ENCODE results near the gene BRMS1L. TPM values are rescaled to one million over a fixed set of nuclear protein-coding genes. Genes with fewer than 3 reads are reported as not detected.
A peak's percentile ranks its signal among the peaks of the same experiment; 100 is the strongest.
"Not testable (repeated sequence)": the region's sequence is repeated elsewhere in the genome, so short reads cannot be mapped to it uniquely, and the experiment has no call there.

BRMS1L gene, protein sequence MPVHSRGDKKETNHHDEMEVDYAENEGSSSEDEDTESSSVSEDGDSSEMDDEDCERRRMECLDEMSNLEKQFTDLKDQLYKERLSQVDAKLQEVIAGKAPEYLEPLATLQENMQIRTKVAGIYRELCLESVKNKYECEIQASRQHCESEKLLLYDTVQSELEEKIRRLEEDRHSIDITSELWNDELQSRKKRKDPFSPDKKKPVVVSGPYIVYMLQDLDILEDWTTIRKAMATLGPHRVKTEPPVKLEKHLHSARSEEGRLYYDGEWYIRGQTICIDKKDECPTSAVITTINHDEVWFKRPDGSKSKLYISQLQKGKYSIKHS
- total RNA-seq: 11.9 TPM

DNA sequence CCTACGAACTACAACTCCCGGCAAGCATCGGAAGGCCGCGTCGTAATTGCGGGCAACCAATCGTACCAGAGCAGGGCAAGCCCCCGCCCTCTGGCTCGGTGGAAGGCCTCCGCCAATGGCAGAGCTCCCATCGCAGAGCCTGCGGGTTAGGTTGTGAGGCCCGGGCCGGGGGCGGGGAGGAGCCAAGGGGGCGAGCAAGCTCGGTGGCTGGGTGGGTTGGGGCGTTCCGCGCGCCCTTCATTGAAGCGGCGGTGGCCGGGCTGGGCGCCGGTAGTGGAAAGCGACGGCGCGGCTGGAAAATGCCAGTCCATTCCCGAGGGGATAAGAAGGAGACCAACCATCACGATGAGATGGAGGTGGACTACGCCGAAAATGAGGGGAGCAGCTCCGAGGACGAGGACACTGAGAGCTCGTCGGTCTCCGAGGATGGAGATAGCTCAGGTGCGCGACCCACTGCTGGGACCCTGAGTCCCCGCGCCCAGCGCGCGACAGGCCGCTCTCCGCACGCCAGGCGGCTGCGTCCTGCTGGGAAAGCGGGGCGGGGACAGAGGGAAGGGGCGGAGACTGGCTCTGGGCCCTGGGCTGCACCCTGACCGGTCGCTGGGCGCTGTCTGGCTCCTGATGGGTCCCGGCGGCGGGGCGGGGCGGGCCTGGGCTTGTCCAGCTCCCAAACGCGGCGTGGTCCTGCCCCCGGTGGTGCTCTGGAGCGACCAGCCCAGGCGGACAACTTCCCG, at the start of gene BRMS1L:
Gene BRMS1L (plus strand): TSS at position 121 of the 734 bp plus-strand sequence. CDS start 179 bp downstream, at position 300.
- DNase-seq: peak; percentile 99

DNA sequence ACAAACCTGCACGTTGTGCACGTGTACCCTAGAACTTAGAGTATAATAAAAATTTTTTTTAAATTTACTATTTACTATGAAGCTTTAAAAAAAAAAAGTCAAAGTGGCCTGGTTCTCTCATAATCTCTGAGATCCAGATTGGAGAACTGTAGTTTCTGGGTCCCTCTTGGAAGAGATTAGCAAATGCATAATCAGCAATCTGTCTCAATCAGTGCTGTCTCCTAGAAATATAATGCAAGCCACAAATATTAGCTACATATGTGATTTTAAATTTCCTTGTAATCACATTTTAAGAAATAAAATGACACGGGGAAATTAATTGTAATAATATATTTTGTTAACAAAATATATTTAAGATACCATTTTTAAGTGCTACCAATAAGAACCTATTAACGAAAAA, 49.3 kb upstream of the BRMS1L start:
- no peak for DNase-seq

DNA sequence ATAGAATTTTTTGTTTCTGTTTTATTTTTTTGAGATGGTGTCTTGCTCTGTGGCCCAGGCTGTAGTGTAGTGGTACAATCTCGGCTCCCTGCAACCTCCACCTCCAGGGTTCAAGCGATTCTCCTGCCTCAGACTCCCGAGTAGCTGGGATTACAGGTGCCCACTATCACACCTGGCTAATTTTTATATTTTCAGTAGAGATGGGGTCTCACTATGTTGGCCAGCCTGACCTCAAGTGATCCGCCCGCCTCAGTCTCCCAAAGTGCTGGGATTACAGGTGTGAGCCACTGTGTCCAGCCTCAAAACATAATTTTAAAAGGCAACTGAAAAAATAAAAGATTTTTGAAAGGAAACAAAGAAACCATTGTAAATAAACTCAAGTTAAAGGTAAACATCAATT, 48.6 kb upstream of the BRMS1L start:
- not testable (repeated sequence) for DNase-seq

DNA sequence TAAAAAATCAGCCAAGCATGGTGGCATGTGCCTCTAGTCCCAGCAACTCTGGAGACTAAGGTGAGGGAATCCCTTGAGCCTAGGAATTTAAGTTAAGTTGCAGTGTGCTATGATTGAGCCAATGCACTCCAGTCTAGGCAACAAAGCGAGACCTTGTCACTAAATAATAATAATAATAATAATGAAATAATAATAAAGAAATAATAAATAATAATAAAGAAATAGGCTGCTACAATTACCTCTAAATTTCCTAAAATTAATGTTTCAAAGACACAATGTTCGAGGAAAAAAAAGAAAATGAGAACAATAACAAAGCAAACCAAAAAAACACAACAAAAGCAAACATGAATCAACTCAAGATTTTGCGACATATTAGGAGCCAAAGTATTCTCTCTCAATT, 46.8 kb upstream of the BRMS1L start:
- no peak for DNase-seq

DNA sequence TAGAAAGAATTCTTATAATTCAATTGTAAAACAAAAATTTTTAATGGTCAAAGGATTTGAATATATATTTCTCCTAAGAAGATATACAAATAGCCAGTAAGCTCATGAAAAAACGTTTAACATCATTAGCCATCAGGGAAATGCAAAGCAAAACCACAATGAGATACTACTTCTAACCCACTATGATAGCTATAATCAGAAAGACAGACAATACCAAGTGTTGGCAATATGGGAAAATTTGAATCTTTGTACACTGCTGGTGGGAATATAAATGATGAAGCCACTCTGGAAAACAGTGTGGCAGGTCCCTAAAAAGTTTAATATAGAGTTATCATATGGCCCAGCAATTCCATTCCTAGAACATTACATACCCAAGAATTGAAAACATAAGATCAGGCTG, 42.4 kb upstream of the BRMS1L start:
- no peak for DNase-seq

DNA sequence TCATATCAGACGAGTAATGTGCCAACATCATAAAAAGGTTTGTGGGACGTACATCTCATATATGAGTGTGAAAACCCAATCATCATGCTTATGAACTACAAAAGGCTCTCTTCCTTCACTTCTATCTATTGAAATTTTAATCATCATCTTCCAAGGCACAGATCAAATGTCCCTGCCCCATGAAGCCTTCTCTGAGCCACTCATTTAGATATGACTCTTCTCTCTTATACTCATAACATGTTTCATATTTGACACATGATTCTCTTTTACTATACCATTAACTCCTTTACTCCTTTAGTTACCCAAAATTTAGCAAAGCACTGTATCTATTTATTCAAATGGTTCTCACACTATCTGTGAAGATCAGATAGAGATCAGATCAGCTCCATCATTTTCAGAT, 39.3 kb upstream of the BRMS1L start:
- DNase-seq: no peak

DNA sequence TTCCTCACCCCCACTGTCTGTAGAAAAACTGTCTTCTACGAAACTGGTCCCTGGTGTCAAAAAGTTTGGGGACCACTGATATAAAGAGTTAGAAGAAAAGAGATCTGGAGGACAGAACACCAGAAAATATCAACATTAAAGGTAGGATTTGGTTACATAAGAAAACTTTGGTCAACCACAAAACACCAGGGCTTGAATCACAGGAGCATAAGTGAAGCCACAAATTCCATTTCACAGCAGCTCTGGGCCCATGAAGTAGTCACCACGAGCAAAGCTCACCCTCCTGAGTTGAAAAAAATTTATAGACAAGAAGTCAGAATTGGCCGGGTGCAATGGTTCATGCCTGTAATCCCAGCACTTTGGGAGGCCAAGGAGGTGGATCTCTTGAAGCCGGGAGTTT, 36.5 kb upstream of the BRMS1L start:
- no peak for DNase-seq

DNA sequence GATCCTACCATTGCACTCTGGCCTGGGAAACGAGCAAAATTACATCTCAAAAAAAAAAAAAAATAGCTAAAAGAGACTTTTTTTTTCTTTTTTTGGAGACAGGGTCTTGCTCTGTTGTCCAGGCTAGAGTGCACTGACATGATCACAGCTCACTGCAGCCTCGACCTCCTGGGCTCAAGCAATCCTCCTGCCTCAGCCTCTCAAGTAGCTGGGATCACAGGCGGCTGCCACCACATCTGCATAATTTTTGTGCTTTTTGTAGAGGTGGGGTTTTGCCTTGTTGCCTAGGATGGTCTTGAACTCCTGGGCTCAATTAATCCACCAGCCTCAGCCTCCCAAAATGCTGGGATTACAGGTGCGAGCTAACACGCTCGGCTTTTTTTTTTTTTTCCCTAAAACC, 28.3 kb upstream of the BRMS1L start:
- no peak for DNase-seq

DNA sequence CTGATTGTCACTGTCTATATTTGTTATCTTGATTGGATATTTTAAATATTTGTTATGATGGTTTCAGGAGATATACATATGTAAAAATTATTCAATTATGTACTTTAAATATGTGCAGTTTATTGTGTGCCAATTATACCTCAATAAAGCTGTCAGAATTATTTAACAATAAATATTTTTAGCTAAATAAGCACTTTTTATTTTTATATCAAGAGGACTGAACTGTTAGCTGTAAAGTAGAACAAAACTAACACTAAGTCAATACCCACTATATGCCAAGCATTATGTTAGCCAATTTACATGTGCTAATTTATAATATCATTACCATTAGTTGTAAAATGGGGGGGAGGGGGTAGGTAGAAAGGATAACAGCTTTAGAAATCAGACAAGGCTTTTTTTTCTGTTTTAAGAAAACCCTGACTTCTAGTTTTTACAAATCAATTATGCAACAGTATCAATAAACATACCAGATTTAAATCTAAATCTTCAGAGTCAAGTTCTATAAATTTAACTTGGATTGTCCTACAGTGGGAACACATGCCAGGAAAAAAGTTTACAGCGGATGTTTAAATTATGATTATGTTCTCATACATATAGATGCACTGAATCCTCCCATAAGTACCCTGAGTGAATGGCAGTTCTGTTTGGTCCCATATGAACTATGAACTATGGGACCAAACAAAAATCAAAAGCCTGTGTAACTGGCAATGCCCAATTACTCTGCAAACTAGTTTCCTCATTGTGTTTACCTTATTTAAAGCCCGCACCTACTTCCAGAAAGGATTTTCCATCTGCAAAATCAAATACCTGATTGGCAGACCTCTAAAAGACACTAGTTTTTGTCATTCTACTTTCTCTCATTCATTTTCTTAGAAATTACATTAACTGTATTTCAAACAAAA, 19.9 kb upstream of the BRMS1L start:
- DNase-seq: no peak

DNA sequence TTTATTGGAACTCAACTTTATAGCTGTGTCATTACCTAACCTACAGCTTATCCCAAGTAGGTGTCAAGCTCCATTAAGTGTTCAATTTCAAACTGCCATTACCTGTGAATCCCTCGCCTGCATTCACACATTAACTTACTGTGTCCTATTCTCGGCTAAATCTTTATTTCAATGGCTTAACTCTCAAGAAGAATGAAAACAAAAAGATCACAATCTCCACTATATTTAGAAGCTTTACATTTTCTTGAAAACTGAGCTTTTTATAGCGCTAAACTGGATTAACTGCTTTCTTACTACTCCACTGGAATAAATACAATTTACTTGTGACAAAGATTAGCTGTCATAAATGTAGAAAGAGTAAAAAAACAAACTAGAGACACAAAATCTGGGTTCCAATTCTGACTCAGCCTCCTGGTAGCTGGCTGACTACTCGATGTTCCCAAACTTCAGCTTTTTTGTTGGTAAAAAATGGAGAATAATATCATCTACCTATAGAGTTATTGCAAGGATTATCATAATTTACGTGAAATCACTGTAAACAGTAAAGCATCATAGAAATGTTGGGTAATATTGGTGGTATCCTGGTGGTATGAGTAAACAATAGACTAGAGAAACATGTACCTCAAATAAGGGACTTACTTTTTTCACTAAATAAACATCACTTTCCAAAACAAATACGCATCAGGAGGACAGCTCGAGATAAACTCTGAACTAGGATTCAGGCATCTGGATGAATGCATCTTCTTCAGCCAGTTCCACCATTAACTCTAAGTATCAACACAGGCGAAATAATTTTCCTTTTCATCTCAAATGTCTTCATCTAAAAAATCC, 18.8 kb upstream of the BRMS1L start:
- DNase-seq: no peak

DNA sequence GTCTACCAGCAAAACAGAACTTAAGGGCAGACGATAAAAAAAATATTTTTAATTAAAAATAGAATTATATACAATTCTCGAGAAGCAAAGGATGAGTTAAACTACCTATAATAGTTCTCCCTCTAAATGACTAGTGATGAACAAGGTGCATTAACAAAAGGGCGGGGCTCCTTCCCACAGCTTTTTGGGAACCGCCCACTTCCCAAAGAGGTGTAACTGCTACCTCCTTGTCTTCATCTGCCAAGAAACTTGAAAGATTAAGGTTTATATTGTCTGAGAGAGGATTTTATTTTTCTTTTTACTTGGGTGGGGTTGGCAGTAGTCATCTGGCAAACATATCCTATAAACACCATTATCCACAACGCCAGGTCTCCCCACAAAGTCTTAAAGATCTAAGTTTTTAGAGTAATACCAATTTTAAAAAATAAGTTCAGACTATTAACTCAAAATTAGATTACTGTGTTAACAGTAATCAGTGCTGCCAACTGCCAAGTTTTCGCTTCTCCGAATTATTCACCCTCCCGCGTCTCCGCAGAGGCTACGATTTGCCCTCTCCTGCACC, 18.0 kb upstream of the BRMS1L start:
- DNase-seq: no peak

DNA sequence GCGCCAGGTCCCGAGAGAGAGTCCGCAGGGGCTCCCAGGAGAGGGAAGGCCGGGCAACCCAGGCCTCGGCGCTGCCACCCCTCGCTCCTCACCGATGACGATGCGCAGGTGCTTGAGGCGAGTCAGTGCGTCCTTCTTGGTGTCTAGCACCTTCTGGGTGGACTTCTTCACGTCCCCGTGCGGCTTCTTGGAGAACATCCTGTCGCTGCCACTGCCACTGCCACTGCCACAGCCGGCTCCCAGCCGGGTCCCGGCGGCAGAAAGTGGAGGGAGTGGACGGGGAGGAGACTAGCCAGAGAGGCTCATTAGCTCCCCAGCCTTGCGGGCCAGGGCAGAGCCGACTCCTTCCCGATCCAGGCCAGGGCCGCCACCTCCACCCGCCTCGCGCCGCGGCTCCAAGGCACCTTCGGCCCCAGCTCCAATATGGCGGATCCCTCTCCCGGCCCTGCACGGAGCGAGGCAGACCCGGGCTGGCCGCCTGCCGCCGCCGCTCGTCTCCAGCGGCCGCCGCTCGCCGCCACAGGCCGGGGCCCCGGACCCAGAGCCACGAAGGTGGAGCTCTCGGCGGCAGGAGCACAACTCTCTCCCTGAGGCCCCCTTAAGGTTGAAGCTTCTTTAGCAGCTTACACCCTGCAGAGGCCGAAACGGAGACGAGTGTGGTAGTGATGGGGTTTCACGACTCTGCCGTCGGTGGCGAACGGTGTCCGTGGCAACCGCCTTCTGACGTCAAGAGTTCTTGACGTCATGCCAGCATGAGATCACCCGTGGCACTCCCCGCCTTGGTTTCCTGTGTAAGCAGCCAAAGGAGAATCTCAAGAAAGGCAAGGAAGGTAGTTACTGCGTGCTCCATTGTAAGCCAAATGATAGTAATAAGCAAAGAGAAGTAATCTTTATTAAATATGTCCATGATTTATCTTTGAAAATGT, 17.2 kb upstream of the BRMS1L start, which contains the start of gene RALGAPA1:
Gene RALGAPA1 (minus strand): TSS at position 658 of the 926 bp plus-strand sequence. CDS start 460 bp downstream, at position 198.
- peak; percentile 98 for DNase-seq

DNA sequence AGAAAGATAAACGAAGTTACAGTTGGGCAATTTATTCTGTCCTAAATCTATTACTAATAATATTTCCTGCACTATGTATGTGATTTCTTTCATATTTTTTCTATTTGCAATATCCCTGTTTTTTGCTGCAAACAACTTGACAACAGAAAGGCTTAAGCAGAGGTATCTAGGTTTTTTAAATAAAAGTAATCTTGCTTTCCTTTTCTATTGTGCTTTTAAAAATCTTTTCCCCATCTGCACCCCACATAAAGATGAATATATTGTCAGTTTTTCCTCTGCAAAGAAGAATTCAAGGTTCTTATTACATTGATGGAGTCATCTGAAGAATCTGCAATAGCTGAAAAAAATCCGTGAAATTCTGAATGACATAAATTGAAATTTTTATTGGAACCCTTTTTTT, 16.5 kb upstream of the BRMS1L start:
- no peak for DNase-seq

DNA sequence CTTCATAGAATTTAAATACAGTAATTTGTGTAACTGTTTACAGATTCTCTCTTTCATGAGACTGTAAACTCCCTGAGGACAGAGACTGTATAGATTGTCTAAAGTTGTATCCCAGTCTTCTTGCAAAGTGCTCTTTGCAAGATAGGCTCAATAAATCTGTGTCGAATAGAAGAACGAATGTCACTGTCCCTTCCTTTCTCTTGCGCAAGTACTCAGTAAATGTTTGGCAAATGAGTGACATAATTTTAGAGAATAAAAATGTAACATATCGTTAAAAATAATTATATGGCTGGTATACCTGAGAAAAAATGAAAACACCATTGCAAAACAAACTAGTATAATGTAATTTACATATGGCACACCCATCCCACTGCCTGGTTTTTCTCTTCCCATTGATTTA, 15.2 kb upstream of the BRMS1L start:
- DNase-seq: no peak

DNA sequence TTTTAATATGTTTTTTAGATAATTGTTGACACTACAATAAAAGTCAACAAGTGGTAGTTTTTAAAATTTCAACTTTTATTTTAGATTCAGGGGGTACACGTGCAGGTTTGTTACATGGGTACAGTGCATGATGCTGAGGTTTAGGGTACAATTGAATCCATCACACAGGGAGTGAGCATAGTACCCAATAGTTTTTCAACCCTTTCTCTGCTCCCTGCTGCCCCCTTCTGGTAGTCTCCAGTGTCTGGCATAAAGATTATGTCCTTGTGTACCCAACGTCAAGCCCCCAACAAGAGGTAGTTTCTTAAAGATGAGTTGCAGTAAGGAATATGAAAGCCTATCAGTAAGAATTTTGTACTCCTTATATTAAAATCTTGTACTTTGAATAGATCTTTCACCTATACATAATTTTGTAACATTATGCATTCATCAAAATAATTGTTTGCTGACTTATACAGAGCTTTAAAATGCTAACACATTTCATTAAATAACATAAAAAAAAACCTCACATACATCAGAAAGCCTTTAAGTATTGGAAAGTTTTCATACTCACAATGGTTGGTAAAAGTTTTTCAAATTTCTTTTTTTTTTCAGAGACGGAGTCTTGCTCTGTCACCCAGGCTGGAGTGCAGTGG, 11.7 kb upstream of the BRMS1L start:
- DNase-seq: no peak

DNA sequence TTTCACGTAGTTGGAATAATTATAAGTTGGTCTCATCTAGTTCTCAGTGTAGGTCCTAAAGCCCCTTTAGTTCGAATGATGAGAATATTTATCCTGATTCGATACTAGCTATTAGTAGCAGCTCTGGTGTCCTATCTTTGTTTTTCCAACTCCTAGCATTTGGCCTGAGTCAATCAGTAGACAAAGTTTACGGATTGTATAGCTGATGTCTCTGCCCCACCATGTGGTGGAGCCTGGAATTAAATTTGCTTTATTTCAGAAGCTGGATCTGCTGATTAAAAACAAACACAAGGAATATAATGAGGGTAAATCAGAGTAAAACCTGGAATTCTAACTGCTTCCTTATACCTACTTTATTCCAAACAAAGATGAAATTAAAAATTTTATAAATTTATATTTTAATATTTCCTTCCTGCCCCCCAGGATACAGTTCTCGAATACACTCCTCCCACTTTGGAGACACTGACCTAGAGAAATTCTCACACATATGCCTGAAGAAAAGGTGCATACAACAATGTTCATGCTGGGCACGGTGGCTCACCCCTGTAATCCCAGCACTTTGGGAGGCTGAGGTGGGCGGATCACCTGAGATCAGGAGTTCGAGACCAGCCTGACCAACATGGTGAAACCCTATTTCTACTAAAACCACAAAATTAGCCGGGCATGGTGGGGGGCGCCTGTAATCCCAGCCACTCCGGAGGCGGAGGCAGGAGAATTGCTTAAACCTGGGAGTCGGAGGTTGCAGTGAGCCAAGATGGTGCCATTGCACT, 7.6 kb upstream of the BRMS1L start:
- no peak for DNase-seq

DNA sequence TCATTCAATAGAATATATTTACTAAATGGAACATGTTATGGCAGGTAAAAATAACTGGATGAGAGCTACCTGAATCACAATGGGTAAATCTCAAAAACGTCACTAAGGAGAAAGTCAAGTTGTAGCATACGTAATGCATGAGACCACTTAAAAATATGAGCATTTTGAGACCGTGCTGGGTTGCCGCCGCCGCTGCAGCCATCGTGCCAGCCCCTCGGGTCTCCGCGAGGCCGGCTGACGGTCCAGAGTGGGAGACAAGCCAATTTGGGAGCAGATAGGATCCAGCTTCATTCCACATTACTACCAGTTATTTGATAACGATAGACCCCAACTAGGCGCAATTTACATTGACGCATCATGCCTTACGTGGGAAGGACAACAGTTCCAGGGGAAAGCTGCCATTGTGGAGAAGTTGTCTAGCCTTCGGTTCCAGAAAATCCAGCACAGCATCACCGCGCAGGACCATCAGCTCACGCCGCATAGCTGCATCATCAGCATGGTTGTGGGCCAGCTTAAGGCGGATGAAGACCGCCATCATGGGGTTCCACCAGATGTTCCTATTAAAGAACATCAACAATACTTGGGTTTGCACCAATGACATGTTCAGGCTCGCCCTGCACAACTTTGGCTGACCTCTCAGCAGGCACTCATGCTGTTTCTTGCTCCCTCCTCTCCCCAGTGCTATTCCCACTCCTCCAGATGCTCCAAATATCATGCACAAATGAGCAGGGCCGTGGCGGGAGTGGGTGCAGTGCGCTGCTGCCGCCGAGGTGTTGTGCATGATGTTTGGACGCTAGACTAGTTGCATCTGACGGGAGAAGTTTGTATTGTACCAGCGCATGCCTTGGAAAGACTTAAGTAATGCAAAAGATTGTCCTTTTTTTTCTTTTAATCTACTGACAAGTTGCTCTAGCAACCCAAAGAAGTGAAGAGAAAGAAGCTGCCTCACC, 6.3 kb upstream of the BRMS1L start:
- no peak for DNase-seq
